WERI-Rb-1 (cell line): ENCODE results near the gene TAS2R20.

Experiments used
- DNase-seq: peaks from one replicate; pipeline ENCODE4 v3.0.0-alpha.2; 2020
- H3K27ac ChIP-seq: fragments of 250-450 bp; sonication (Bioruptor Pico); 2 replicates; pipeline ENCODE4 v1.5.1; 2020; ENCODE audit warnings: mild to moderate bottlenecking, moderate library complexity
- H3K27me3 ChIP-seq: fragments of 250-450 bp; sonication (Bioruptor Pico); 2 replicates; pipeline ENCODE4 v1.5.1; 2021; ENCODE audit warnings: mild to moderate bottlenecking, low read depth, moderate library complexity; ENCODE audit not compliant: insufficient read depth, severe bottlenecking
- H3K36me3 ChIP-seq: fragments of 250-450 bp; sonication (Bioruptor Pico); 2 replicates; pipeline ENCODE4 v1.5.1; 2020; ENCODE audit warnings: mild to moderate bottlenecking, moderate library complexity
- H3K4me3 ChIP-seq: 2 replicates; pipeline ENCODE4 v1.5.1; 2011; ENCODE audit warnings: low read depth, mild to moderate bottlenecking, control low read depth, low read length
- H3K9me3 ChIP-seq: fragments of 250-450 bp; sonication (Bioruptor Pico); 2 replicates; pipeline ENCODE4 v1.5.1; 2021; ENCODE audit warnings: mild to moderate bottlenecking, moderate library complexity; ENCODE audit not compliant: severe bottlenecking
- TF ChIP-seq, protein P1 (sequence below): IDR thresholded peaks from 2 replicates; pipeline ENCODE4 v1.5.1; 2011; ENCODE audit warnings: low read depth, mild to moderate bottlenecking, control low read depth, inconsistent platforms, low read length

The TAS2R20 gene

GRCh38 chr12:10994307-10994706 is 3.8 kb downstream of the TAS2R20 start:
- DNase-seq: no peak
- TF ChIP-seq, protein P1, sequence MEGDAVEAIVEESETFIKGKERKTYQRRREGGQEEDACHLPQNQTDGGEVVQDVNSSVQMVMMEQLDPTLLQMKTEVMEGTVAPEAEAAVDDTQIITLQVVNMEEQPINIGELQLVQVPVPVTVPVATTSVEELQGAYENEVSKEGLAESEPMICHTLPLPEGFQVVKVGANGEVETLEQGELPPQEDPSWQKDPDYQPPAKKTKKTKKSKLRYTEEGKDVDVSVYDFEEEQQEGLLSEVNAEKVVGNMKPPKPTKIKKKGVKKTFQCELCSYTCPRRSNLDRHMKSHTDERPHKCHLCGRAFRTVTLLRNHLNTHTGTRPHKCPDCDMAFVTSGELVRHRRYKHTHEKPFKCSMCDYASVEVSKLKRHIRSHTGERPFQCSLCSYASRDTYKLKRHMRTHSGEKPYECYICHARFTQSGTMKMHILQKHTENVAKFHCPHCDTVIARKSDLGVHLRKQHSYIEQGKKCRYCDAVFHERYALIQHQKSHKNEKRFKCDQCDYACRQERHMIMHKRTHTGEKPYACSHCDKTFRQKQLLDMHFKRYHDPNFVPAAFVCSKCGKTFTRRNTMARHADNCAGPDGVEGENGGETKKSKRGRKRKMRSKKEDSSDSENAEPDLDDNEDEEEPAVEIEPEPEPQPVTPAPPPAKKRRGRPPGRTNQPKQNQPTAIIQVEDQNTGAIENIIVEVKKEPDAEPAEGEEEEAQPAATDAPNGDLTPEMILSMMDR: no peak
- H3K9me3 ChIP-seq: no peaks in the 10 kb centered on the region

GRCh38 chr12:10989107-10989506 is 9.0 kb downstream of the TAS2R20 start:
- no peak overlapping the region for H3K27ac ChIP-seq
- H3K36me3 ChIP-seq: no peaks in the 10 kb centered on the region
- no peak overlapping the region for H3K4me3 ChIP-seq
- H3K9me3 ChIP-seq: no peaks in the 10 kb centered on the region
- H3K27me3 ChIP-seq: no peaks in the 10 kb centered on the region
- TF ChIP-seq, protein P1: no peak
- no peak for DNase-seq

More at GRCh38 chr12:10994307-10994706, 3.8 kb downstream of the TAS2R20 start:
- no peaks in the 10 kb centered on the region for H3K36me3 ChIP-seq
- no peak overlapping the region for H3K27ac ChIP-seq
- H3K4me3 ChIP-seq: no peak overlapping the region
- H3K27me3 ChIP-seq: no peaks in the 10 kb centered on the region

DNA sequence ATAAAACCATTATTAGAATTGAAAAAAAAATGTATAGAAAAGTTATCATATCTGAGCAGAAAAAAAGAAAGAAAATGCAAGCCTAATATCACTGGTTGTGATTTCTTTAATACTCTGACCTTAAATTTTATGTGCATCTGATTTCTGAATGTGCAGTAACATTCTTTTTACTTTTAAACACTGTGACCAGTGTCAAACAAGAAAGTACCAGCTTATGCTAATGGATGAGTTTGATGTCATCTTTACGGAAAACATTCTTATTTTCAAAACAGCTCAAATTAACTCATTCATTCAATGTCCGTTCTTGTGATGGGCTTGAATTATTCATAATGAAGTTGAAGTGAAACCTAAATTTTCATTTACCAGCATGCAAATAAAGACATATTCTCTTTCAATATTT is 11.3 kb downstream of the TAS2R20 start, which contains the start of gene TAS2R50:
Gene TAS2R50 (minus strand): TSS at position 101 of the 400 bp plus-strand sequence. CDS start 52 bp downstream, at position 49.
- TF ChIP-seq, protein P1: no peak
- no peaks in the 10 kb centered on the region for H3K27me3 ChIP-seq
- no peak within 1 kb of the TSS for H3K27ac ChIP-seq
- DNase-seq: no peak
- H3K36me3 ChIP-seq: no peaks in the 10 kb centered on the region
- no peak within 1 kb of the TSS for H3K4me3 ChIP-seq
- H3K9me3 ChIP-seq: no peaks in the 10 kb centered on the region

DNA sequence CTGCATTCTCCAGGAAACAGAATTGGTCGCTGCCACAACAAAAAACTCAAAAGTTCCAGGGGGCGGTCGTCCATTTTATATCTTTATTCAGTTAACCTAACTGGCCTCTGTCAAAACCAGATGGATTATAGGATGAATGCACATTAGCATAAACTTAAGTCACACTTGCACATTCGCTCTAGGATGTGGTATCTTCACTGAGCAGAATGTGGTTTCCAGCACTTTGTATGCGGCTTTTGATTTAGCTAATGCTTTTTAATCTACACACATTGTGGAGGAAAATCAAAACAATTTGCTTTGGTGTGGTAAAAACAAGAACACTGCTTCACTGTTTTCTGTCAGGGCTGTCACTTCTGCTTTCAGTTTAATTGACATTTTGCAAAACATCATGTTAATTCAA is 15.9 kb downstream of the TAS2R20 start:
- DNase-seq: no peak
- Histone ChIP-seq H3K4me3 (no peak overlapping the region), H3K27me3 (no peaks in the 10 kb centered on the region), H3K36me3 (no peaks in the 10 kb centered on the region), H3K9me3 (no peaks in the 10 kb centered on the region), H3K27ac (no peak overlapping the region)
- TF ChIP-seq, protein P1: no peak

GRCh38 chr12:10974965-10975364 is 23.1 kb downstream of the TAS2R20 start:
- H3K27me3 ChIP-seq: no peaks in the 10 kb centered on the region
- TF ChIP-seq, protein P1: no peak
- no peak overlapping the region for H3K4me3 ChIP-seq
- H3K9me3 ChIP-seq: no peaks in the 10 kb centered on the region
- no peak overlapping the region for H3K27ac ChIP-seq
- H3K36me3 ChIP-seq: no peaks in the 10 kb centered on the region
- DNase-seq: no peak

- no peak overlapping the region for H3K4me3 ChIP-seq
- H3K9me3 ChIP-seq: no peaks in the 10 kb centered on the region
- no peaks in the 10 kb centered on the region for H3K27me3 ChIP-seq
- no peaks in the 10 kb centered on the region for H3K36me3 ChIP-seq
- DNase-seq: no peak
- TF ChIP-seq, protein P1: no peak
- no peak overlapping the region for H3K27ac ChIP-seq
Measured at GRCh38 chr12:10968765-10969456, 29.2 kb downstream of the TAS2R20 start.
